ENCODE measurements around the gene PDE6C. TPM values are rescaled to one million over a fixed set of nuclear protein-coding genes. Genes with fewer than 3 reads are reported as not detected.

PDE6C gene
- polyA plus RNA-seq, 1 donor from 2014 or later: not detected

- peaks cover 28% of the 10 kb centered on the region for H3K27me3 Mint-ChIP-seq
These were observed 11.7 kb upstream of the PDE6C start for GRCh38 chr10:93600446-93601145.

GRCh38 chr10:93601146-93601773 is 11.1 kb upstream of the PDE6C start, which contains the start of gene RBP4:
TSS of gene RBP4 (minus strand) at chr10:93601235. CDS start at chr10:93601028, 207 bp downstream.
- no peak within 1 kb of the TSS for H3K27ac Mint-ChIP-seq
- no peak within 1 kb of the TSS for H3K4me3 Mint-ChIP-seq
- H3K36me3 Mint-ChIP-seq: no peaks in the 10 kb centered on the region
- peaks cover 30% of the 10 kb centered on the region for H3K27me3 Mint-ChIP-seq
- H3K4me1 Mint-ChIP-seq: peaks cover 0 to 2% (median 0%) of the 10 kb centered on the region in 3 donors
- no peaks in the 10 kb centered on the region for H3K9me3 Mint-ChIP-seq

More at GRCh38 chr10:93600446-93601145, 11.7 kb upstream of the PDE6C start:
- no peaks in the 10 kb centered on the region for H3K36me3 Mint-ChIP-seq
- H3K4me1 Mint-ChIP-seq: peaks cover 0 to 2% (median 0%) of the 10 kb centered on the region in 3 donors
- H3K27ac Mint-ChIP-seq: no peak overlapping the region
- H3K9me3 Mint-ChIP-seq: no peaks in the 10 kb centered on the region
- no peak overlapping the region for H3K4me3 Mint-ChIP-seq

GRCh38 chr10:93601774-93602162 is 10.6 kb upstream of the PDE6C start:
- H3K27me3 Mint-ChIP-seq: peaks cover 31% of the 10 kb centered on the region
- no peak overlapping the region for H3K27ac Mint-ChIP-seq
- no peak overlapping the region for H3K4me3 Mint-ChIP-seq
- H3K36me3 Mint-ChIP-seq: no peaks in the 10 kb centered on the region
- H3K9me3 Mint-ChIP-seq: peaks cover 0 to 2% (median 0%) of the 10 kb centered on the region in 3 donors
- H3K4me1 Mint-ChIP-seq: peaks cover 0 to 2% (median 0%) of the 10 kb centered on the region in 3 donors

- H3K4me3 Mint-ChIP-seq: no peak overlapping the region
- no peak overlapping the region for H3K27ac Mint-ChIP-seq
- H3K36me3 Mint-ChIP-seq: no peaks in the 10 kb centered on the region
- H3K9me3 Mint-ChIP-seq: peaks cover 0 to 4% (median 2%) of the 10 kb centered on the region in 3 donors
- peaks cover 36% of the 10 kb centered on the region for H3K27me3 Mint-ChIP-seq
- peaks cover 0 to 2% (median 0%) of the 10 kb centered on the region in 3 donors for H3K4me1 Mint-ChIP-seq
These were observed 9.3 kb upstream of the PDE6C start for GRCh38 chr10:93603023-93603422.

GRCh38 chr10:93604146-93604545 is 8.2 kb upstream of the PDE6C start:
- H3K36me3 Mint-ChIP-seq: no peaks in the 10 kb centered on the region
- H3K4me1 Mint-ChIP-seq: peaks cover 0 to 2% (median 0%) of the 10 kb centered on the region in 3 donors
- peaks cover 36% of the 10 kb centered on the region for H3K27me3 Mint-ChIP-seq
- H3K27ac Mint-ChIP-seq: no peak overlapping the region
- no peak overlapping the region for H3K4me3 Mint-ChIP-seq
- H3K9me3 Mint-ChIP-seq: peaks cover 0 to 4% (median 2%) of the 10 kb centered on the region in 3 donors

- H3K27me3 Mint-ChIP-seq: peaks cover 14% of the 10 kb centered on the region
- no peaks in the 10 kb centered on the region for H3K4me1 Mint-ChIP-seq
- peaks cover 0 to 4% (median 2%) of the 10 kb centered on the region in 3 donors for H3K9me3 Mint-ChIP-seq
- no peaks in the 10 kb centered on the region for H3K36me3 Mint-ChIP-seq
- H3K27ac Mint-ChIP-seq: no peak overlapping the region
- H3K4me3 Mint-ChIP-seq: no peak overlapping the region
These were observed 3.9 kb upstream of the PDE6C start for GRCh38 chr10:93608421-93608820.

- H3K27me3 Mint-ChIP-seq: no peaks in the 10 kb centered on the region
- no peaks in the 10 kb centered on the region for H3K9me3 Mint-ChIP-seq
- peak overlapping the region in 1 of 3 donors; percentile 24 for H3K27ac Mint-ChIP-seq
- no peak overlapping the region for H3K4me3 Mint-ChIP-seq
- H3K4me1 Mint-ChIP-seq: peaks cover 1 to 9% (median 8%) of the 10 kb centered on the region in 3 donors
- no peaks in the 10 kb centered on the region for H3K36me3 Mint-ChIP-seq
These were observed 789 bp downstream of the PDE6C start for GRCh38 chr10:93613126-93613525.

- Mint-ChIP-seq H3K27ac (peak overlapping the region in 1 of 3 donors; percentile 55), H3K9me3 (no peaks in the 10 kb centered on the region), H3K4me3 (no peak overlapping the region)
These were observed 1.9 kb downstream of the PDE6C start for GRCh38 chr10:93614101-93614825.

GRCh38 chr10:93615576-93616235 is 3.4 kb downstream of the PDE6C start:
- H3K4me3 Mint-ChIP-seq: peak overlapping the region in 2 of 4 donors; percentile 55 to 88
- H3K36me3 Mint-ChIP-seq: no peaks in the 10 kb centered on the region
- H3K27ac Mint-ChIP-seq: no peak overlapping the region
- H3K9me3 Mint-ChIP-seq: no peaks in the 10 kb centered on the region
- peaks cover 1% of the 10 kb centered on the region for H3K27me3 Mint-ChIP-seq
- H3K4me1 Mint-ChIP-seq: peaks cover 1 to 9% (median 8%) of the 10 kb centered on the region in 3 donors

More at GRCh38 chr10:93614101-93614825, 1.9 kb downstream of the PDE6C start:
- Mint-ChIP-seq H3K36me3 (no peaks in the 10 kb centered on the region), H3K27me3 (peaks cover 1% of the 10 kb centered on the region), H3K4me1 (peaks cover 1 to 9% (median 8%) of the 10 kb centered on the region in 3 donors)

GRCh38 chr10:93620925-93621324 is 8.6 kb downstream of the PDE6C start:
- Mint-ChIP-seq H3K27ac (no peak overlapping the region), H3K4me1 (peaks cover 0 to 4% (median 3%) of the 10 kb centered on the region in 3 donors), H3K4me3 (no peak overlapping the region), H3K36me3 (no peaks in the 10 kb centered on the region), H3K27me3 (peaks cover 1% of the 10 kb centered on the region), H3K9me3 (no peaks in the 10 kb centered on the region)

GRCh38 chr10:93622942-93623341 is 10.6 kb downstream of the PDE6C start:
- Mint-ChIP-seq H3K4me3 (no peak overlapping the region), H3K27me3 (peaks cover 1% of the 10 kb centered on the region), H3K36me3 (no peaks in the 10 kb centered on the region), H3K4me1 (no peaks in the 10 kb centered on the region), H3K9me3 (no peaks in the 10 kb centered on the region), H3K27ac (peak overlapping the region in 1 of 3 donors; percentile 32)

GRCh38 chr10:93628858-93629257 is 16.5 kb downstream of the PDE6C start:
- Mint-ChIP-seq H3K27ac (no peak overlapping the region), H3K27me3 (peaks cover 15% of the 10 kb centered on the region), H3K9me3 (peaks cover 0 to 2% (median 0%) of the 10 kb centered on the region in 3 donors), H3K4me1 (peaks cover 0 to 2% (median 0%) of the 10 kb centered on the region in 3 donors), H3K36me3 (no peaks in the 10 kb centered on the region), H3K4me3 (no peak overlapping the region)

- H3K4me1 Mint-ChIP-seq: peaks cover 0 to 2% (median 0%) of the 10 kb centered on the region in 3 donors
- no peaks in the 10 kb centered on the region for H3K36me3 Mint-ChIP-seq
- no peak overlapping the region for H3K27ac Mint-ChIP-seq
- H3K4me3 Mint-ChIP-seq: no peak overlapping the region
- H3K9me3 Mint-ChIP-seq: peaks cover 0 to 2% (median 0%) of the 10 kb centered on the region in 3 donors
- peaks cover 15% of the 10 kb centered on the region for H3K27me3 Mint-ChIP-seq
These were observed 17.4 kb downstream of the PDE6C start for GRCh38 chr10:93629647-93630305.

Data from IgD-negative memory B cell (primary cell).